WTC11 (cell line): ENCODE results near the gene MAML2. TPM values are rescaled to one million over a fixed set of nuclear protein-coding genes. Genes with fewer than 3 reads are reported as not detected.

Source experiments
- ATAC-seq: fragments of 200-7000 bp; cut with Tn5 transposase; 2 replicates; pipeline ENCODE4 v1.10.0; 2021; ENCODE audit warnings: mild to moderate bottlenecking, moderate library complexity
- CTCF ChIA-PET: fragments of 300-600 bp; sonication (Branson Sonifier 250); formaldehyde crosslinking; loops from one replicate; lab custom pipeline; 2021; ENCODE audit warnings: antibody characterized with exemption; lab: Charles Lee
- POLR2A ChIA-PET: fragments of 350-600 bp; sonication (Branson Sonifier 250); formaldehyde crosslinking; loops from one replicate; lab custom pipeline; 2021; ENCODE audit warnings: antibody characterized with exemption; lab: Charles Lee
- DNase-seq: peaks from one replicate; pipeline ENCODE4 v3.0.0; 2021; ENCODE audit warnings: low spot score
- H3K27ac Mint-ChIP-seq: 2 replicates; pipeline ENCODE4 v1.8.0; 2021; ENCODE audit warnings: mixed read lengths
- H3K27me3 Mint-ChIP-seq: 2 replicates; pipeline ENCODE4 v1.8.0; 2021; ENCODE audit warnings: low read depth, mild to moderate bottlenecking, moderate library complexity, mixed read lengths
- H3K36me3 Mint-ChIP-seq: 2 replicates; pipeline ENCODE4 v1.8.0; 2021; ENCODE audit warnings: mixed read lengths
- H3K4me1 Mint-ChIP-seq: 2 replicates; pipeline ENCODE4 v1.8.0; 2022; ENCODE audit warnings: mixed read lengths
- H3K4me3 Mint-ChIP-seq: 2 replicates; pipeline ENCODE4 v1.8.0; 2021; ENCODE audit warnings: mild to moderate bottlenecking, moderate library complexity, mixed read lengths
- H3K9me3 Mint-ChIP-seq: 2 replicates; pipeline ENCODE4 v1.8.0; 2021; ENCODE audit warnings: mixed read lengths
- ARID4B ChIP-seq: sonication (generic); formaldehyde crosslinking; IDR thresholded peaks from 2 replicates; pipeline ENCODE4 v1.8.0; 2023; ENCODE audit warnings: missing genetic modification reagents, mild to moderate bottlenecking, borderline replicate concordance
- ATF1 ChIP-seq: sonication (generic); formaldehyde crosslinking; IDR thresholded peaks from 2 replicates; pipeline ENCODE4 v1.8.1; 2023; ENCODE audit warnings: mild to moderate bottlenecking, moderate library complexity, missing genetic modification reagents
- CBFB ChIP-seq: sonication (generic); formaldehyde crosslinking; IDR thresholded peaks from 2 replicates; pipeline ENCODE4 v1.8.1; 2022; ENCODE audit warnings: mild to moderate bottlenecking, low read depth, missing genetic modification reagents
- CTCF ChIP-seq: fragments of 200-600 bp; IDR thresholded peaks from 2 replicates; pipeline ENCODE4 v1.8.0; 2022; ENCODE audit warnings: antibody characterized with exemption
- E2F1 ChIP-seq: sonication (generic); formaldehyde crosslinking; IDR thresholded peaks from 2 replicates; pipeline ENCODE4 v1.8.0; 2022; ENCODE audit warnings: mild to moderate bottlenecking, missing genetic modification reagents
- ELF4 ChIP-seq: sonication (generic); formaldehyde crosslinking; IDR thresholded peaks from 2 replicates; pipeline ENCODE4 v1.8.1; 2022; ENCODE audit warnings: low read depth, mild to moderate bottlenecking, moderate library complexity, missing genetic modification reagents
- ETV6 ChIP-seq: sonication (generic); formaldehyde crosslinking; IDR thresholded peaks from 2 replicates; pipeline ENCODE4 v1.8.1; 2022; ENCODE audit warnings: mild to moderate bottlenecking, missing genetic modification reagents
- IRF1 ChIP-seq: sonication (generic); formaldehyde crosslinking; IDR thresholded peaks from 2 replicates; pipeline ENCODE4 v1.8.0; 2023; ENCODE audit warnings: missing genetic modification reagents
- JAZF1 ChIP-seq: fragments of 250-450 bp; sonication (Bioruptor Pico); IDR thresholded peaks from 2 replicates; pipeline ENCODE4 v1.9.0; 2021; ENCODE audit warnings: moderate library complexity, mild to moderate bottlenecking, inconsistent platforms
- NFE2L1 ChIP-seq: sonication (generic); formaldehyde crosslinking; IDR thresholded peaks from 2 replicates; pipeline ENCODE4 v1.8.1; 2023; ENCODE audit warnings: missing genetic modification reagents
- NR2C2 ChIP-seq: sonication (generic); formaldehyde crosslinking; IDR thresholded peaks from 2 replicates; pipeline ENCODE4 v1.8.0; 2022; ENCODE audit warnings: mild to moderate bottlenecking, missing genetic modification reagents
- PRDM15 ChIP-seq: sonication (generic); formaldehyde crosslinking; IDR thresholded peaks from 2 replicates; pipeline ENCODE4 v1.8.0; 2022; ENCODE audit warnings: missing genetic modification reagents
- SMAD4 ChIP-seq: sonication (generic); formaldehyde crosslinking; IDR thresholded peaks from 2 replicates; pipeline ENCODE4 v1.8.0; 2022; ENCODE audit warnings: mild to moderate bottlenecking, missing genetic modification reagents
- SOX15 ChIP-seq: fragments of 250-450 bp; sonication (Bioruptor Pico); IDR thresholded peaks from 2 replicates; pipeline ENCODE4 v1.9.0; 2021; ENCODE audit warnings: mild to moderate bottlenecking
- TEAD1 ChIP-seq: sonication (generic); formaldehyde crosslinking; IDR thresholded peaks from 2 replicates; pipeline ENCODE4 v1.8.0; 2022; ENCODE audit warnings: mild to moderate bottlenecking, missing genetic modification reagents
- ZBTB43 ChIP-seq: sonication (generic); formaldehyde crosslinking; IDR thresholded peaks from 2 replicates; pipeline ENCODE4 v1.8.1; 2023; ENCODE audit warnings: mild to moderate bottlenecking, missing genetic modification reagents
- ZNF232 ChIP-seq: sonication (generic); formaldehyde crosslinking; IDR thresholded peaks from 2 replicates; pipeline ENCODE4 v1.8.0; 2022; ENCODE audit warnings: mild to moderate bottlenecking, missing genetic modification reagents
- ZNF532 ChIP-seq: fragments of 250-450 bp; sonication (Bioruptor Pico); IDR thresholded peaks from 2 replicates; pipeline ENCODE4 v1.9.0; 2021; ENCODE audit warnings: mild to moderate bottlenecking, borderline replicate concordance
- ZNF671 ChIP-seq: fragments of 250-450 bp; sonication (Bioruptor Pico); IDR thresholded peaks from 2 replicates; pipeline ENCODE4 v1.8.0; 2021; ENCODE audit warnings: mild to moderate bottlenecking
- total RNA-seq: library from RNA; stranded (reverse); gene quantifications from 3 replicates; pipeline ENCODE4 v1.2.3, GENCODE V29; 2021

Gene MAML2
- total RNA-seq, 1 experiment from 2014 or later: 8.1 TPM

GRCh38 chr11:96061730-96062129 lies 281.3 kb downstream of the MAML2 start:
- ATAC-seq: no peak
- H3K9me3 Mint-ChIP-seq: no peaks in the 10 kb centered on the region
- DNase-seq: no peak
- no peaks in the 10 kb centered on the region for H3K27me3 Mint-ChIP-seq
- POLR2A ChIA-PET: no interaction called here
- no peak overlapping the region for H3K4me3 Mint-ChIP-seq
- CTCF ChIA-PET: interaction anchor here (1.9 kb wide), 1 partner anchor 281 kb away, joined by 5 read pairs; the partner anchor contains the start of gene MAML2
- TF ChIP-seq NR2C2 (CRISPR knock-in tag) (no peak), SMAD4 (CRISPR knock-in tag) (no peak), IRF1 (no peak), TEAD1 (CRISPR knock-in tag) (no peak), PRDM15 (CRISPR knock-in tag) (no peak), ATF1 (no peak)
- H3K27ac Mint-ChIP-seq: no peak overlapping the region
- H3K4me1 Mint-ChIP-seq: peaks cover 15% of the 10 kb centered on the region
- H3K36me3 Mint-ChIP-seq: no peaks in the 10 kb centered on the region

- Mint-ChIP-seq H3K9me3 (no peaks in the 10 kb centered on the region), H3K36me3 (no peaks in the 10 kb centered on the region), H3K4me1 (peaks cover 22% of the 10 kb centered on the region), H3K27me3 (no peaks in the 10 kb centered on the region), H3K27ac (no peak overlapping the region), H3K4me3 (no peak overlapping the region)
- POLR2A ChIA-PET: interaction anchor here (0.6 kb wide), 1 partner anchor 212 kb away, joined by 3 read pairs; no protein-coding TSS in a partner anchor
- no peak for DNase-seq
- ATAC-seq: no peak
- CTCF ChIA-PET: interaction anchor here (1.9 kb wide), 1 partner anchor 282 kb away, joined by 5 read pairs; the partner anchor contains the start of gene MAML2
- TF ChIP-seq ZNF671 (CRISPR knock-in tag) (no peak), ZNF532 (CRISPR knock-in tag) (no peak), NFE2L1 (CRISPR knock-in tag) (no peak), SOX15 (CRISPR knock-in tag) (no peak), CTCF (no peak), E2F1 (CRISPR knock-in tag) (no peak), ELF4 (CRISPR knock-in tag) (no peak), ZBTB43 (CRISPR knock-in tag) (no peak), ARID4B (CRISPR knock-in tag) (no peak), ETV6 (CRISPR knock-in tag) (no peak), JAZF1 (no peak), CBFB (CRISPR knock-in tag) (no peak), ZNF232 (no peak)
Observed at GRCh38 chr11:96061069-96061468, 281.9 kb downstream of the MAML2 start.
